Suppressor macrophage (primary cell): Measurements from ENCODE around the gene RCL1.
"Not testable (repeated sequence)": the region's sequence is repeated elsewhere in the genome, so short reads cannot be mapped to it uniquely, and the experiment has no call there.

Source experiments
- DNase-seq, 4 experiments: peaks; one replicate each; pipeline ENCODE4 v3.0.0-alpha.2; 2020 to 2022

RCL1 gene

DNA sequence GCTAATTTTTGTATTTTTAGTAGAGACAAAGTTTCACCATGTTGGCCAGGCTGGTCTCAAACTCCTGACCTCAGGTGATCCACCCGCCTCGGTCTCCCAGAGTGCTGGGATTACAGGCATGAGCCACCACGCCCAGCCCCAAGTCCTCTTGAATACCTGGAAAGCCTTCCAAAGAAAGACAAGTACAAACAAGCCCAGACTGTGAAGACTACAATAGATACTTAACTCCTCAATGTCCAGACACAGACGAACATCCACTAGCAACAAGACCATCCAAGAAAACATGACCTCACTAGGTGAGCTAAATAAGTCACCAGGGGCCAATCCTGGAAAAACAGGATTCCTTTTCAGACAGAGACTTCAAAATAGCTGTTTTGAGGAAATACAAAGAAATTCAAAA lies 9.6 kb upstream of the RCL1 start:
- DNase-seq, result not testable (repeated sequence)

DNA sequence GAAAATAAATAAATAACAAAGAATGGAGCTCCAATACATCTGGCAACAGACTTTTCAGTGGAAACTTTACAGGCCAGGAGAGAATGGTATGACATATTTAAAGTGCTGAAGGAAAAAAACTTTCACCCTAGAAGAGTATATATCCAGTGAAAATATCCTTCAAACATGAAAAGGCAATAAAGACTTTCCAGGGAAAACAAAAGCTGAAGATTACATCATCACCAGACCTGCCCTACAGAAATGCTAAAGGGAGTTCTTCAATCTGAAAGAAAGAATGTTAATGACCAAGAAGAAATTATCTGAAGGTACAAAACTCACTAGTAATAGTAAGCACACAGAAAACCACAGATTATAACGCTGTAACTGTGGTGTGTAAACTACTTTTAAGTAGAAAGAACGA lies 8.3 kb upstream of the RCL1 start:
- no peak for DNase-seq

DNA sequence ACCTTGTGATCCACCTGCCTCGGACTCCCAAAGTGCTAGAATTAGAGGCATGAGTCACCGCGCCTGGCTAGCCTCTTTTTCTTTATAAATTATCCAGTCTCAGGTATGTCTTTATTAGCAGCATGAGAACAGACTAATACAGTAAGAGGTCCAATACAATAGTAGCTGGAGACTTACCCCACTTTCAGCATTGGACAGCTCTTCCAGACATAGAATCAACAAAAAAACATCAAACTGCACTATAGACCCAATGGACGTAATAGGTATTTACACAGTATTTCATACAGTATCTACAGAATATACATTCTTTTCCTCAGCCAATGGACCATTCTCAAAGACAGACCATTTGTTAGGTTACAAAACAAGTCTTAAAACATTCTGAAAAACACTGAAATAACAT lies 6.1 kb upstream of the RCL1 start:
- no peak for DNase-seq

DNA sequence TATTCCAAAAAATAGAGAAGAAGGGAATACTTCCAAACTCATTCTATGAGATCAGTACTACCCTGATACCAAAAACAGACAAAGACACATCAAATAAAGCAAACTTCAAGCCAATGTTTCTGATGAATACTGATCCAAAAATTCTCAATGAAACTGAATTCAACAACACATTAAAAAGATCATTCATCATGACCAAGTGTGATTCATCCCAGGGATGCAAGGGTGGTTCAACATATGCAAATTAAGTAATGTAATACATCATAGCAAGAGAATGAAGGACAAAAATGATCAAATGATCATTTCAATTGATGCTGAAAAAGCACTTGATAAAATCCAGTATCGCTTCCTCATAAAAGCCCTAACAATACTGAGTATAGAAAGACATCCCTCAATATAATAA lies 4.9 kb upstream of the RCL1 start:
- DNase-seq, result no peak

DNA sequence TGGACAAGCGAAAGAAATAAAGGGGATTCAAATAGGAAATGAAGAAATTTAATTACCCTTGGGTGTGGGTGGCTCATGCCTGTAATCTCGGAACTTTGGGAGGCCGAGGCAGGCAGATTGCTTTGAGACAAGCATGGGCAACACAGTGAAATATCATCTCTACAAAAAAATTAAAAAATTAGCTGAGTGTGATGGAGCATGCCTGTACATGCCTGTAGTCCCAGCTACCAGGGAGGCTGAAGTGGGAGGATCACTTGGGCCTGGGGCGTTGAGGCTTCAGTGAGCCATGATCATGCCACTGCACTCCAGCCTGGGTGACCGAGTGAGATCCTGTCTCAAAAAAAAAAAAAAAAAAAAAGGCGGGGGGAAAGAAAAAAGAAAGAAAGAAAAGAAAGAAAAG lies 4.0 kb upstream of the RCL1 start:
- no peak for DNase-seq

DNA sequence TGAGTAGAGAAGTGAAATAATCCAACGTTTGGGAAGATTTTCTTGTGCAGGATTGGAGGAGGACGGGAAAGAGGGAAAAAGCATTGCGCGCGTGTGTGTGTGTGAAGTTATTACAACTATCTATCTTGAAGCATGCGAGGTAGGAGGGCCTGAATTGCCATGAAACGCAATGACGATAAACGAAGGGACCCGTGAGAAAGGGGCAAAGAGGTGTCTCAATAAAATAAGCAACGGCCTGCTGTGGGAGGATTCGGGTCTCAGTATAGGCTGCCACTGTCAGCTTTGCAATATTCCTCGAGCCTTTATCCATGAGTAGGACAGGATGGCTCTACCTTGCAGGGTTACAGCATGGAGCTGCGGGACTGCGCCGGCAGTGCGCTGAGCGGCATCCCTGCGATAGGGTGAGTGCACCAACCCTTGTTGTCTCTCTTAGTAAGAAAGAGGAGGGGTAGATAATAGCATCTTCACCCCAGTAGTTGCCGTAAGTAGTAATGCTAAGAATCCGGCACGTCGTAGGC lies 631 bp upstream of the RCL1 start:
- DNase-seq, result no peak

DNA sequence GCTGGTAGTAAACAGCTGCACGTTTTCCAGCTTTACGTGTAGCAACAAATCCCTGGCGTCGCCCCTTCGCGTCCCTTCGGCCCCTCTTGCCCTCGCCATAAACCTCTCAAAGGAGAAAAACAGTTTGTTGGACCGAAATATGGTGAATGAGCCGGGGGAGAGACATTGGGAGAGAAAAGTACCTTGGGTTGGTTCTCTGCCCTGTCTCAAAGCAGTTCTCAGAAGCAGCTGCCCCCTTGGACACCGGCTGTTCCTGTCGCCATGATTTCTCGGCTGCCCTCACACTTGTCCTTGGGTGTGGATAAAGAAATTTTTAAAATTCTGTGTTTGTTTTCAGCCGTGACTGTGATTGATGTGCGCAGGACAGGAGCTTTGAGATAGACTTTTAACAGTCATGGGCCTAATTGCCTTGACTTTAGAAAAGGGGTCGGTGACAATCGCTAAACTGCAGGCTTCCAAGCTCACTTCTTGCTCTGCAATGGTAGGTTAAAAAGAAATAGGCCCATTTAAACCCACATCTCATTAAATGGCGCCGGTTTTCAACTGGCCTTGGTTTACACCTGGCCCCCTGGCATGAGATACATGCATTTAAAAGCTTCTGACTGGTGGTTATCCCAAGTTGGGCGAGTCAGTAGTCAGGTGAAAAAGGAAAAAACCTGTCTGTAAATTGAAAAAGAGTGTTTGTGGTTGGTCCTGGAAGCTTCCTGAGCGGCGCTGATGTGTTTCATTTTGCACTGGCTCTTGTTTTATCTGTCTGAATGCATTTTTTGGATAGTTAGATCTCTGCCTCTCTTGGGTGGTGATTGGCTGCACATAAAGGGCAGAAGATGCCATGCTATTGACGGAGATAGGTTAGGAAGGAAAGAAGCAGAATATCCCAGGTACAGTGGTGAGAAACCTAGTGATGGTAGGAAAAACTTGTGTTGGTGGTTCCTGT lies 983 bp downstream of the RCL1 start:
- DNase-seq, result peak in 1 of 4 experiments; percentile 5

DNA sequence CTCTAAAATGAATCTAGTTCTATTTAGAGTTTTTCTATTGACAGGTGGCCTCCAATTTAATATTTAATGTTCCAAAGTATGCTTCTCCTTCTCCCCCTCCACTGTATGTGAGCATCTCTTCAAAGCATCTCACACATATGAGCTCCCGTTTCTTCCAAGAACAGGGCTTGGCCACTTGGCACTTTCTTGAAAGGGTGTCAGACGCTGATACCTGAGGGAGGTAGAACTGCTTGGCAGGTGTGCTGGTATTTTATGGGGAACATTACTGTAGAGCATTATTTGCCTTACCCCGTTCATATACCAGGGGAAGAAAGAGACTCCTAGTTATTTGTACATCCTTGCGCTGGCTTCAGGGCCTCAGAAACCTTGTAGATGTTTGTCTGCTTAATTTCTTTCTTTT lies 1.9 kb downstream of the RCL1 start:
- DNase-seq, result no peak

DNA sequence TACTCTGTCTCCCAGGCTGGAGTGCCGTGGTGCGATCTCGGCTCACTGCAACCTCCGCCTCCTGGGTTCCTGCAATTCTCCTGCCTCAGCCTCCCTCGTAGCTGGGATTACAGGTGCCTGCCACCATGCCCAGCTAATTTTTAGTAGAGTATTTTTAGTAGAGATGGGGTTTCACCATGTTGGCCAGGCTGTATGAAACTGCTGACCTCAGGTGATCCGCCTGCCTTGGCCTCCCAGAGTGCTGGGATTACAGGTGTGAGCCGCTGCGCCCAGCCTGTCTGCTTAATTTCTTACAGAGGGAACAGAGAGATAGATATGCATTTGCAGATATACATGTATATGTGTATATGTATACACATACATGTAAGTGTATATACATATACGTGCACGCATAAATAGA lies 2.4 kb downstream of the RCL1 start:
- DNase-seq, result not testable (repeated sequence)

DNA sequence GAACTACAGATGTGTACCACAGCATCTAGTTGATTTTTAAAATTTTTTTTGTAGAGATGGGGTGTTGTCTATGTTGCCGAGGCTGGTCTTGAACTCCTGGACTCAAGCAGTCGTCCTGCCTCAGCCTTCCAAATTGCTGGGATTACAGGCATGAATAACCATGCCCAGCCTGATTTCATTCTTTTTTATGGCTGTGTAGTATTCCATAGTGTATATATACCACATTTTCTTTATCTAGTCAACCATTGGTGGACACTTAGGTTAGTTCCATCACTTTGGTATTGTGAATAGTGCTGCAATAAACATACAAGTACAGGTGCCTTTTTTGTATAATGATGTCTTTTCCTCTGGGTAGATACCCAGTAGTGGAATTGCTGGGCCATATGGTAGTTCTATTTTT lies 3.8 kb downstream of the RCL1 start:
- DNase-seq, result no peak

DNA sequence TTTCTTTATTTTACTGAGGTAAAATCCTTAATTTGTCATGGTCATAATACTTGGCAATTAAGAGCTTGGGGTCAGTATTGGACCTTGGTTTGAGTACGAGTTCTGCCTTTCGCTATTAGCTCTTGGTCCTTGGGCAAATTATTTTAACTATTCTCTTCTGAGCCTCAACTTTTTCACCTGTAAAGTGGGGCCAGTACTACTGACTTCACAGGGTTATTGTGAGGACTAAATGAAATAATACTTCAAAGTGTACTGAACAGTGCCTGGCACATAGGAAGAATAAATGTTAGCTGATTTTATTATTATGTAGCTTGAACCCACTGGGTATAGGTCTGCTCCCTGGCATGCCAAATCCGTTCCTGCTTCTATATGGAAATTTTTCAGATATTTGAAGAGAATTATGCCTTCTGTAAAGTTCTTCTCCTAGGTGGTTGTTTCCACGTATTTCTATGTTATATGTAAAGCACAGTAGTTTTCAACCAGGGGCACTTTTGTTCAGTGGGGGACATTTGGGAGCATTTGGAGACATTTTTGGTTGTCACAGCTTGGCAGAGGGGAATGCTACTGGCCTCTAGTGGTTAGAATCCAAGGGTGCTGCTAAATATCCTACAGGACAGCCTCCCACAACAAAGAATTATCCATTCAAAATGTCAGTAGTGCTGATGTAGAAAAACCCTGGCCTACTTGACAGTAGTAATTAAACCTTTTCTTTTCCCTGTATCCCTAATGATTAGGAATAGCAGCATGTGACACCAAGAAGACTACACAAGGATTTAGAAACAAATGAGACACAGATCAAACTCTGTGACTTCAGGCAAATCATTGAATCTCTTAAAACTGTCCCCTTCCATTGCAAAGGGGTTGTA lies 4.5 kb downstream of the RCL1 start:
- DNase-seq, result peak; percentile 35 to 55 (median 52)

DNA sequence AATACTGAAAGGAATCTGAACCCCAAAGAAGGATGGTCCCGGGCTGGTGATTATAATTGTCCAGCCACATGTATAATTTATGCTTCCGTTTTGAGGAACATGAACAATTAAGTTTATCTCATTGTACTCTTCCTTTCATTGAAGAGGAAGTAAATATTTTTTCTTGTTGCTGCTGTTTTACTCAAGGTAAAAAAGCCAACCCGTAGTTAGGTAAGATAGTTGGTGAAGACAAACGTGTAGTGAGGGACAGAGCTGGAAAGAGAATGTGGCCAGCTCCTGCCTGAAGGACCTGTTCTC lies 5.1 kb downstream of the RCL1 start:
- DNase-seq, result peak in 2 of 4 experiments; percentile 13 to 32

DNA sequence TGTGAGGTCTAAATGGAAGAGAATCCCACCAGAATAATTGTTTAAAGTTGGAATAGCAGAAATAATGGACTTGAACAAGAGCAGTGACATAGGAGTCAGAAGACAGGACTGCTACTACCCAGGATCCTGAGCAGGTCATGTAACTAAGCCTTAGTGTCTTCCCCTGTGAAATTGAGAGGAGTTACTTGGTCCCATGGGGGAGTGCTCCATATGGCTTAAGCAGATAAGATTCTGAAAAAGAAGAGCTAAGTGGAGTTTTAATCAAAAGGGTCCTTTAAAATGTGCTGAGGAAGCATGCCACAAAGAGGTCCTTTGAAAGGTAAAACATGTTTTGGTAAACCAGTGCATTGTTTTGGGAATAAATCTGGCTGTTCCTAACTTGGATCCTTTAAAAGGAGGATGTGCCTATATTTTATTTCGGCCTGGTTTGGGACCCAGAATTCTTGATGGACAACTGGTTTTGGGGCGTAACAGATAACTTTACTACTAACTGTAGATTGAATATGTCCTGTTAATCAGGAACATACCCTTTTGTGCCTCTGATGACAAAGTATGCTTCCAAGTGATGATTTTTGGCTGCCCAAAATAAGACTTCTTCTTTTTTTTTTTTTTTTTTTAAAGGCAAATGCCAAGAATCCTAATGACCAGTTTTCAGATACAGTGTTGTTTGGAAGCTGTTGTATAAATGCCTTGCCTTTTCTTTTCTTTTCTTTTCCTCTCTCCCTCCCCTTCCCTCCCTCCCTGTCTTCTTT lies 5.7 kb downstream of the RCL1 start:
- peak in 2 of 4 experiments; percentile 30 to 35 for DNase-seq

DNA sequence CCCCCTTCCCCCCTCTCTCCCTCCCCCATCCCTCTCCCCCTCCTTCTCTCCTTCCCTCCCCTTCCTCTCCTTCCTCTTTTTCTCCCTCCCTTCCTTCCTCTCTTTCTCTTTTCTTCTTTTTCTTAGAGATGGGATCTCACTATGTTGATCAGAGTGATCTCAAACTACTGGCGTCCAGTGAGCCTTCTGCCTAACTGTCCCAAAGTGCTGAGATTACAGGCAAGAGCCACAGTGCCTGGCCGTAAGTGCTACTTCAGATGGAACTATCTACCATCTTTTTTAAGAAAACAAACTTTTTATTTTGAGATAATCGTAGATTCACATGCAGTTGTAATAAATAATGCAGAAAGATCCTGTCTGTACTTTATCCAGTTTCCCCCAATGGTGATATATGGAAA lies 6.3 kb downstream of the RCL1 start:
- DNase-seq, result no peak

DNA sequence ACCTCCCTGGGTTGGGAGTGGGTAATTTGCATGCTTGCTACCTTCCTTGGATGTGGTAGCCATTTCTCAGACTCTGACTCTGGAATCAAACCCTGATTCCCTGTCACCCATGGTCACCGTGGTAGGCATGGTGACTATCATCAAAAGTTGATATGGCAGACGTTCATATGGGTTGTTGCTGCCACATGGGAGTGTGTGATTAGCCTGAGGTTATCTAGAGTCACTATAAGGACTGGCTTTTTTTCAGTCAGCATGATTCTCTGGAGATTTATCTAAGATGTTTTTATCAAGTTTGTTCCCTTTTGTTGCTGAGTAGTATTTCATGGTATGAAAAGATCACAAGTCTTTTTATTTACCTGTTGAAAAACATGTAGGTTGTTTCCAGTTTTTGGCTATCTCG lies 7.0 kb downstream of the RCL1 start:
- no peak for DNase-seq

DNA sequence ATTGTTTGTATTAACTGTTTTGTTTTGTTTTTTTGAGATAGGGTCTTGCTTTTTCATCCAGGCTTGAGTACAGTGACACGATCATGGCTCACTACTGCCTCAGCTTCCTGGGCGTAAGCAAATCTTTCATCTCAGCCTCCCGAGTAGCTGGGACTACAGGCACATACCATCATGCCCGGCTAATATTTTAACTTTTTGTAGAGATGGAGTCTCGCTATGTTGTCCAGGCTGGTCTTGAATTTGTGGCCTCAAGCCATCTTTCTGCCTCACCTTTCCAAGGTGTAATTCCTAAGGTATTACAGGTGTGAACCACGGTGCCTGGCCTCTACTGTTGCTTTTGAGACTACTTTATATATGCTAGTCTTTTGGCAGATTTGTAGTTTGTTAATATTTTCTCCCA lies 8.4 kb downstream of the RCL1 start:
- DNase-seq, result no peak

DNA sequence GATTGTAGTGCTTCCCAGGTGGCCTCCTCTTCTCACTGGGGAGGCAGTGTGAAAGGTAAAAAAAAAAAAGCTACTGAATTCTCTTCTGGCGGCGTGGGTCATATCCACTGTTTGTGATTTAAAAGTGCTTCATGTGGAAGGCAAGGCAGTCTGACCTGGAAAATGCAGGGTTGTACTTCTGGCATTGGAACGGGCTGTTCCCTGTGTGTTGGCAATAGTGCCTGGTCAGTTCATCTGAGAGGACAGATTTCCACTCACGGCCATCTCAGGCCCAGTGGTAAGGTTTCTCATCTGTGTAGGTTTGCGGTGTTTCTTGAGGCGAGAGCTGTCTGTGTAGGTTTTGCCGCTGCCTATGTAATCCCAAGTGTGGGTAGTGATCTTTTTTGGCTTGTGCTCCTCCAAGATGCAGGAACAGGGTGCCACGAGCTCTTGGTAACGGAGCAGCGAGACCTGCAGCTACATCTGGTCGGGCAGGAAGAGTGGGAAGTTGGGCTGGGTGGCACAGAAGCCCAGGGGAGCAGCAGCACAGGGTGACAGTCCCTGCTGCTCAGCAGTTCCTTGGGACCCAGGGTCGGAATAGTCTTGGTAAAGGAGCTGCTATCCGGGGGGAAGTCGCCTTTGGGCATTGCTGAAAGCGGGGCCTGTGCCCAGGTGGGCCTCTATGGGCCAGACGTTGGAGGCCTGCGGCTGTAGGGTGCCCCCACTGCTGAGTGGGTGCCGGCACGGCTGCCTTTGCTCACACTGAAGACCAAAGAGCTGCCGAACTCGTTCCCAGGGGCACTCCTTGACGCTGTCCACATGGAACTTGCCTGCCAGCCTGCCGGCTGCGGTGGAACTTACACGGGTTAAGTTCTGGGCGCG lies 11.2 kb downstream of the RCL1 start:
- no peak for DNase-seq

DNA sequence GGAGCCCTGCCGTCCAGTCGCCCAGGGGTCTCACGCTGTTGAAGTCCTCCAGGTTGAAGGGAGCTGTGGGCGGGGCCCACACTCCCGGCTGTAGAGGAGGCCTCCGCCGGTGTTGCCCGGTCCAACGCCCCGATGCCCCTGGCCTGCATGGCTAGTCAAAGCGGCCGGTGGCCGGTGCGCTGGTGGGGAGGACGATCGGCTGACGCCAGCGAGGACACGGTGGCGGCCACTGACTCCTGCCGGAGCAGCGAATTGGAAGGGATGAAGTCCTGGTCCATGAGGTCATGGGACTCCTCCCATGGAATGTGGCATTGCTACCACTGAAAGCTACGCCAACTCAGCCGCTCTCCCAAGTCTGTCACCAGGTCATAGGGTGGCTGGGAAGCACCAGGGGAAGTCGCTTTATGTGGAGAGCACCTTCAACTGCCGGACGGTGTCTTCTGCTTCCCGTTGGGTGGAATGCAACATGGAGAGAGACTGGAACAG lies 11.8 kb downstream of the RCL1 start:
- DNase-seq, result no peak

DNA sequence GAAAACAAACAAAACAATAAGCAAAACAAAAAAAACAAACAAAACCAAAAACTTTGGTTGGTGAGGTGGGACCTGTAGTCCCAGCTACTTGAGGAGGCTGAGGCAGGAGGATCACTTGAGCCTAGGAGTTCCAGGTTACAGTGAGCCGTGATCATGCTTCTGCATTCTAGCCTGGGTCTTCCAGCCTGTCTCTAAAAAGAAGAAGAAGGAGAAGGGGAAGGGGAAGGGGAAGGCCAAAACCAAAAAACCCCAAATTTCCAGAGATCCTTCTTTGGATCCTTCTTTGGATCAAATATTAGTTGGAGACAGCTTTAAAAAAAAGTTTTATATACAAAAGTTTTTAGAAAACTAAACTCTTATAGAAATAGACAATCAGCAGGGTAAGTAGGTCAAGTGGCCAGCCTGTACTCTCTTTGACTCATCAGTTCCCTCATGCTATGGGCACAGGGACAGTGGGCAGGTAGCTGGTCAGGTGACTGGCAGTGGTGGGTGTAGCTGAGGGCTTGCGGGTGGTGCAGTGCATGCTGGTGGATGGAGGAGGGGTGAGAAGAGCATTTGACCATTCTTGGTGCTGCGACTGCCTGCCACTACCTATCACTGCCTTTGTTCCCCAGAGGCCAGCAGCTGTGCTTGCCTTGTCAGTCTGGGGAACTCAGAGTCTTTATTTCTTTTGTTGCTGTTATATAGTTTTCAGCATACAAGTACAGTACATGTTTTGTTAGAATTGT lies 12.6 kb downstream of the RCL1 start:
- DNase-seq, result peak; percentile 7 to 55 (median 46)

DNA sequence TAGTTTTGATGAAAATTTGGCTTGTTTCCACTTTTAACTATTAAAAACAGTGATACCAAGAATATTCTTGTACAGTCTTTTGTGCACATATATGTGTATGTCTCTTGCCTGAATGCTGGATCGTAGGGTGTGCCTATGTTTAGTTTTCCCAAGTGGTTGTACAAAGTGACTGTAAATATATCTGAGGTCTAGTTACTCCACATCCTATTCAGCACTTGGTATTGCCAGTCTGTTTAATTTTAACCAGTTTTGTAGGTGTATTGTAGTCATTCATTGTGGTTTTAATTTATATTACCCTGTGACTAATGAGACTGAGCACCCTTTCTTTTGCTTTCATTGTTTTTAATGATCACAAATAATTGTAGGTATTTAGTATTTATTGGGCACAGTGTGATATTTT lies 17.8 kb downstream of the RCL1 start:
- no peak for DNase-seq

DNA sequence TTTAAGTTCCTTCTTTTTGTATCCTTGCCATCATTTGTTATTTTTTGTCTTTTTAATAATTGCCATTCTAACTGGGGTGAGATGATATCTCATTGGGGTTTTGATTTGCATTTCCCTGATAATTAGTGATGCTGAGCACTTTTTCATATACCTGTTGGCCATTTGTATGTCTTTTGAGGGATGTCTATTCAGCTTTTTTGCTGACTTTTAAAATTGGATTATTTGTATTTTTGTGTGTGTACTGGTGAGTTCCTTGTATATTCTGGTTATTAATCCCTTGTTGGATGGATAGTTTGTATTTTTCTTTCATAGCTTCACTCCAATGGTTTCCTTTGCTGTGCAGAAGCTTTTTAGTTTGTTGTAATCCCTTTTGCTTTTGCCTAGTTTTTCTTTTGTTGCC lies 19.1 kb downstream of the RCL1 start:
- DNase-seq, result no peak
